Sigmoid colon (tissue), 4 donors: Measurements from ENCODE around the gene CEP170.

Experiments used
- CTCF ChIP-seq, 4 experiments: fragments of 450-650 bp in 3 of 4; fragments of 200-600 bp in 1 of 4; IDR thresholded peaks; one replicate each; pipeline ENCODE4 v1.5.1; 2016 to 2019; ENCODE audit warnings: antibody characterized with exemption in 4 of 4, mild to moderate bottlenecking in 3 of 4, moderate library complexity in 2 of 4
- EP300 ChIP-seq, 4 donors: sonication (generic); formaldehyde crosslinking; IDR thresholded peaks; one replicate each; pipeline ENCODE4 v1.6.1; 2017; ENCODE audit warnings: antibody characterized with exemption in 4 of 4
- POLR2A ChIP-seq, 2 donors: fragments of 450-650 bp; IDR thresholded peaks; one replicate each; pipeline ENCODE4 v1.6.1; 2016; ENCODE audit warnings: antibody characterized with exemption in 2 of 2, mild to moderate bottlenecking in 2 of 2, moderate library complexity in 2 of 2
- POLR2AphosphoS5 ChIP-seq, 4 donors: sonication (generic); formaldehyde crosslinking; IDR thresholded peaks; one replicate each; pipeline ENCODE4 v1.6.1; 2017; ENCODE audit warnings: antibody characterized with exemption in 4 of 4

DNA sequence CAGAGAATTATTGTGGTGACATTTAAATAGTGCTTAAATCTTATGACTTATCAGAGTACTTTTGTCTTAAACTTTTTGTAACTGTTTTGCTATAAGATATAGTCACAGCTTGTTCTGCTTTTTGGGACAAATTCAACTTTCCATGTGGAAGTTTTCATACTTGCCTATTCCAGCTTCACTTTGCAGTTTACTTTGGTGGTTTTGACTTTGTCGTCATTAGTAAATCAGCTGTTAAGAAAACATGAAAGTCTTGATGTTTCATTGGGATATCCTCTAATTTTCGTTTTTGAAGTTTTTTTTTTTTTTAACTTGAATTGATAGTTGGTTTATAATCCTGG, 32.0 kb upstream of the CEP170 start:
- TF ChIP-seq CTCF (IDR thresholded peaks at IDR 0.05) (no peak), POLR2A (IDR thresholded peaks at IDR 0.05) (no peak), POLR2AphosphoS5 (IDR thresholded peaks at IDR 0.05) (no peak), EP300 (IDR thresholded peaks at IDR 0.05) (no peak)
